IMR-90 (cell line): ENCODE data around the gene PAWR. TPM values are rescaled to one million over a fixed set of nuclear protein-coding genes. Genes with fewer than 3 reads are reported as not detected.

Source experiments
- ATAC-seq: fragments of 200-7000 bp; cut with Tn5 transposase; 2 replicates; pipeline ENCODE4 v1.9.1; 2020; ENCODE audit warnings: low read depth, mild to moderate bottlenecking, moderate library complexity
- BruUV-seq: library from RNA; stranded (reverse); fragments of 400-500 nt; replicated peaks from 2 replicates; lab custom pipeline; 2021; lab: Mats Ljungman, UMichigan
- CTCF ChIA-PET: fragments of 300-600 bp; formaldehyde crosslinking; extraction: SDS; loops from one replicate; lab custom pipeline; 2021; ENCODE audit warnings: antibody characterized with exemption; lab: Yijun Ruan, JAX
- POLR2A ChIA-PET: fragments of 300-600 bp; sonication (Branson Sonifier 250); formaldehyde crosslinking; loops from one replicate; lab custom pipeline; 2022; ENCODE audit warnings: antibody characterized with exemption; ENCODE audit not compliant: unreplicated experiment; lab: Charles Lee
- DNase-seq: peaks from one replicate; pipeline ENCODE4 v3.0.0; 2013
- H2AFZ ChIP-seq: replicated peaks from 2 replicates; pipeline ENCODE3; 2013; ENCODE audit warnings: low read length, mild to moderate bottlenecking; ENCODE audit not compliant: poor library complexity
- H2AK5ac ChIP-seq: 2 replicates; pipeline ENCODE4 v1.6.1; 2013; ENCODE audit warnings: low read depth, low read length, inconsistent platforms
- H2AK9ac ChIP-seq: replicated peaks from 2 replicates; pipeline ENCODE3; 2013; ENCODE audit warnings: mild to moderate bottlenecking, low read depth, low read length, moderate library complexity; ENCODE audit not compliant: poor library complexity
- H2BK120ac ChIP-seq: 2 replicates; pipeline ENCODE4 v1.6.1; 2013; ENCODE audit warnings: low read depth, low read length, inconsistent platforms
- H2BK15ac ChIP-seq: 3 replicates; pipeline ENCODE4 v1.6.1; 2013; ENCODE audit warnings: low read depth, low read length, inconsistent platforms
- H2BK20ac ChIP-seq: 2 replicates; pipeline ENCODE4 v1.6.1; 2013; ENCODE audit warnings: low read depth, mild to moderate bottlenecking, inconsistent platforms, low read length, moderate library complexity
- H2BK5ac ChIP-seq: 2 replicates; pipeline ENCODE4 v1.6.1; 2013; ENCODE audit warnings: mild to moderate bottlenecking, low read depth, low read length, inconsistent platforms; ENCODE audit not compliant: poor library complexity, severe bottlenecking
- H3K14ac ChIP-seq: replicated peaks from 2 replicates; pipeline ENCODE4 v1.6.1; 2013; ENCODE audit warnings: low read depth, low read length, inconsistent platforms
- H3K18ac ChIP-seq: 2 replicates; pipeline ENCODE4 v1.6.1; 2013; ENCODE audit warnings: low read depth, low read length, control low read depth
- H3K23ac ChIP-seq: 2 replicates; pipeline ENCODE4 v1.6.1; 2013; ENCODE audit warnings: low read depth, low read length, inconsistent platforms
- H3K27ac ChIP-seq: 2 replicates; pipeline ENCODE4 v1.5.1; 2013; ENCODE audit warnings: mild to moderate bottlenecking, control low read depth, low read length; ENCODE audit not compliant: insufficient read depth
- H3K27me3 ChIP-seq: 2 replicates; pipeline ENCODE4 v1.6.1; 2013; ENCODE audit warnings: low read length; ENCODE audit not compliant: control insufficient read depth, insufficient read depth
- H3K36me3 ChIP-seq: 2 replicates; pipeline ENCODE4 v1.6.1; 2013; ENCODE audit warnings: low read length, mixed read lengths; ENCODE audit not compliant: control insufficient read depth, insufficient read depth
- H3K4ac ChIP-seq: 2 replicates; pipeline ENCODE4 v1.6.1; 2013; ENCODE audit warnings: low read depth, low read length, inconsistent platforms
- H3K4me1 ChIP-seq: 2 replicates; pipeline ENCODE4 v1.6.1; 2013; ENCODE audit warnings: low read length, mixed read lengths; ENCODE audit not compliant: control insufficient read depth, insufficient read depth
- H3K4me2 ChIP-seq: 2 replicates; pipeline ENCODE4 v1.6.1; 2013; ENCODE audit warnings: low read depth, mild to moderate bottlenecking, control low read depth, low read length, moderate library complexity
- H3K4me3 ChIP-seq: 2 replicates; pipeline ENCODE4 v1.5.1; 2013; ENCODE audit warnings: low read depth, mild to moderate bottlenecking, control low read depth, low read length, moderate library complexity; ENCODE audit not compliant: insufficient read depth
- H3K56ac ChIP-seq: 2 replicates; pipeline ENCODE4 v1.6.1; 2013; ENCODE audit warnings: low read length, inconsistent platforms; ENCODE audit not compliant: insufficient read depth; ENCODE audit errors: extremely low read depth
- H3K79me1 ChIP-seq, 2 experiments: 2 replicates each; pipeline ENCODE4 v1.6.1; 2013; ENCODE audit warnings: low read length in 2 of 2, inconsistent platforms in 1 of 2, low read depth in 1 of 2
- H3K9ac ChIP-seq: 2 replicates; pipeline ENCODE4 v1.6.1; 2013; ENCODE audit warnings: low read depth, low read length, control low read depth
- H3K9me1 ChIP-seq: 2 replicates; pipeline ENCODE4 v1.6.1; 2013; ENCODE audit warnings: low read length, inconsistent platforms; ENCODE audit not compliant: insufficient read depth
- H3K9me3 ChIP-seq: 2 replicates; pipeline ENCODE4 v1.6.1; 2013; ENCODE audit warnings: low read length; ENCODE audit not compliant: control insufficient read depth, insufficient read depth
- H4K20me1 ChIP-seq: 2 replicates; pipeline ENCODE4 v1.6.1; 2013; ENCODE audit warnings: low read length, inconsistent platforms; ENCODE audit not compliant: insufficient read depth
- H4K5ac ChIP-seq: 2 replicates; pipeline ENCODE4 v1.6.1; 2013; ENCODE audit warnings: mild to moderate bottlenecking, low read depth, low read length, control low read depth
- H4K8ac ChIP-seq, 2 experiments: 2 replicates each; pipeline ENCODE4 v1.6.1; 2013; ENCODE audit warnings: low read depth in 2 of 2, low read length in 2 of 2, control low read depth in 1 of 2, inconsistent platforms in 1 of 2
- H4K91ac ChIP-seq: 2 replicates; pipeline ENCODE4 v1.6.1; 2013; ENCODE audit warnings: low read depth, low read length, inconsistent platforms; ENCODE audit not compliant: insufficient read depth
- SMC3 ChIP-seq: fragments of 150-350 bp; IDR thresholded peaks from 2 replicates; pipeline ENCODE4 v1.6.1; 2016; ENCODE audit warnings: low read depth, mild to moderate bottlenecking, antibody characterized with exemption, low read length, moderate library complexity
- WGBS, 2 experiments: methylation state at CpG; one replicate each; pipeline versions ENCODE4 v1.1.5 to v1.1.7; 2013; ENCODE audit warnings: missing lambda C conversion rate in 2 of 2; ENCODE audit not compliant: insufficient read length in 1 of 2; ENCODE audit errors: extremely low coverage in 2 of 2; 5-methylcytosine and 5-hydroxymethylcytosine counted together
- dilution Hi-C: fragments of 300-500 bp; cut with HindIII; formaldehyde crosslinking; loops from one replicate; pipeline ENCODE4 v1.14.3; 2018; ENCODE audit warnings: low sequenced_read_pairs; ENCODE audit not compliant: unreplicated experiment
- in situ Hi-C: fragments of 300-500 bp; cut with MboI; formaldehyde crosslinking; loops from 3 replicates; pipeline ENCODE4 v1.14.3; 2019; ENCODE audit warnings: low sequenced_read_pairs, inconsistent platforms, mixed read lengths
- intact Hi-C: fragments of 100-400 bp; cut with micrococcal nuclease; formaldehyde crosslinking; loops from 2 replicates; pipeline ENCODE4 v1.10.0; 2022
- polyA plus RNA-seq, 3 experiments: library from polyadenylated mRNA; depleted of rRNA; stranded (reverse); fragments of >200 nt; gene quantifications; 2 replicates each; pipeline ENCODE4 v1.2.3, GENCODE V29; 2012; ENCODE audit warnings: low replicate concordance in 1 of 3
- total RNA-seq: library from RNA; depleted of rRNA; stranded (reverse); fragments of >200 nt; gene quantifications from 2 replicates; pipeline ENCODE4 v1.2.3, GENCODE V29; 2012

PAWR gene
- total and polyA plus RNA-seq, 2 of the 4 experiments (the other 2 are of a cell fraction): 13.2 to 13.6 TPM

DNA sequence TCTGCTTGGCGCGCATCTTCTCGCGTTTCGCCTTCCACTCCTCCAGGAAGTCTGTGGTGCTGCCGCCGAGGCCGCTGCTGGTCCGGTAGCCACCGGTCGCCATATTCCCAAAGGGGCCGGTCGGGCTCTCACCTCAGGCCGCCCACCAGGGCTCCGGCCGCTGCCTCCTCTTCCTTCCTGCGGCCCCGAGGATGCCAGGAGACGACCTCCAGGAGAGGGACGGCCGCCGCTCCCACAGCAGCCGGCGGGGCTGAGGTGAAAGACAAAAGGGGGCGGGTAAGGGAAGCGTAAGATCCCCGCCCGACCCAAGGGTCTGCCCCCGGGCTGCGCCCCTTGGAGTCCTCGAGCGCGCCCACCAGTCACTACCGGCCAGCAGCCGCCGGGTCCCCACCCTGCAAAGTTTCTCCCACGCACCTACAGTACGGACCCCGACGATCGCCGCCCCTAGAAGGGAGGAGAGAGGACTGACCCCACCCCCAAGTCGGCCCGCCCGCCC lies 574 bp downstream of the PAWR start:
- peak; percentile 66 for ATAC-seq
- H2AK9ac ChIP-seq: peak overlapping the region; percentile 78
- H3K56ac ChIP-seq: peak overlapping the region; percentile 10; the same call in 1 of the 2 replicates
- no peaks in the 10 kb centered on the region for H3K9me3 ChIP-seq
- no peak overlapping the region for H4K5ac ChIP-seq
- peak overlapping the region; percentile 63 for H3K9ac ChIP-seq
- TF ChIP-seq SMC3: no peak
- peak overlapping the region; percentile 55 for H3K27ac ChIP-seq
- 0% methylated on average over 9 of the region's 45 CpGs; no CpG with 5 or more reads in 1 of the 2 experiments for WGBS, 2 experiments
- BruUV-seq: no TSS peak
- no peak overlapping the region for H3K18ac ChIP-seq
- in situ Hi-C loops (no loop called here), dilution Hi-C loops (no loop called here), intact Hi-C loops (loop anchor here (2.0 to 5.0 kb wide), 5 partner anchors 87 to 388 kb away; no protein-coding TSS in a partner anchor)
- peak overlapping the region; percentile 50 for H2BK5ac ChIP-seq
- peaks cover 10% of the 10 kb centered on the region for H4K20me1 ChIP-seq
- no peak overlapping the region for H2BK15ac ChIP-seq
- ChIA-PET CTCF (no interaction called here), POLR2A (interaction anchor here (0.7 to 1.4 kb wide), 2 partner anchors 124 to 1246 kb away, joined by 3 to 7 read pairs; no protein-coding TSS in a partner anchor)
- H3K4me1 ChIP-seq: peaks cover 12% of the 10 kb centered on the region; the same call in 1 of the 2 replicates
- peak overlapping the region; percentile 34 for H3K4me2 ChIP-seq
- no peak overlapping the region for H2BK20ac ChIP-seq
- no peak overlapping the region for H3K23ac ChIP-seq
- H4K91ac ChIP-seq: no peak overlapping the region; the same call in 1 of the 2 replicates
- H3K27me3 ChIP-seq: no peaks in the 10 kb centered on the region
- H3K9me1 ChIP-seq: peaks cover 3% of the 10 kb centered on the region; the same call in 1 of the 2 replicates
- peak overlapping the region; percentile 25; the same call in 1 of the 2 replicates for H3K4ac ChIP-seq
- H3K79me1 ChIP-seq: peaks cover 6 to 34% of the 10 kb centered on the region in 2 experiments; a peak in 2 of 4 replicates
- peak; percentile 20 for DNase-seq
- H2AFZ ChIP-seq: peak overlapping the region; percentile 95
- peak overlapping the region in 1 of 2 experiments; percentile 43; a peak in 2 of 4 replicates for H4K8ac ChIP-seq
- no peak overlapping the region for H2AK5ac ChIP-seq
- peak overlapping the region; percentile 32; the same call in 1 of the 2 replicates for H2BK120ac ChIP-seq
- H3K14ac ChIP-seq: 0 out of 2 replicates have a peak overlapping the region, but pooled peaks have one; percentile 4
- H3K4me3 ChIP-seq: peak overlapping the region; percentile 96
- no peaks in the 10 kb centered on the region for H3K36me3 ChIP-seq
